Measurements from ENCODE around the gene MSH3. TPM values are rescaled to one million over a fixed set of nuclear protein-coding genes. Genes with fewer than 3 reads are reported as not detected.
"Not testable (repeated sequence)": the region's sequence is repeated elsewhere in the genome, so short reads cannot be mapped to it uniquely, and the experiment has no call there.

MSH3 gene
- polyA plus RNA-seq, 5 donors: 14.4 to 17.5 (median 17.0) TPM

GRCh38 chr5:80654054-80654390 is 430 bp upstream of the MSH3 start:
- no peak for DNase-seq

- no peak for DNase-seq
Measured at GRCh38 chr5:80655231-80655774, 851 bp downstream of the MSH3 start.

- DNase-seq: no peak
Measured at GRCh38 chr5:80656425-80656824, 2.0 kb downstream of the MSH3 start.

- no peak for DNase-seq
Measured at GRCh38 chr5:80659106-80659505, 4.7 kb downstream of the MSH3 start.

GRCh38 chr5:80660661-80661060 is 6.2 kb downstream of the MSH3 start:
- DNase-seq: not testable (repeated sequence)

- DNase-seq: no peak
Measured at GRCh38 chr5:80662108-80662507, 7.7 kb downstream of the MSH3 start.

- no peak for DNase-seq
Measured at GRCh38 chr5:80665057-80665456, 10.6 kb downstream of the MSH3 start.

- no peak for DNase-seq
Measured at GRCh38 chr5:80667384-80667783, 12.9 kb downstream of the MSH3 start.

- no peak for DNase-seq
Measured at GRCh38 chr5:80668016-80668969, 13.8 kb downstream of the MSH3 start.

- peak; percentile 26 to 36 for DNase-seq
Measured at GRCh38 chr5:80672140-80672736, 17.8 kb downstream of the MSH3 start.

- DNase-seq: peak in 1 of 2 donors; percentile 19
Measured at GRCh38 chr5:80676706-80677105, 22.3 kb downstream of the MSH3 start.

- DNase-seq: peak in 1 of 2 donors; percentile 12
Measured at GRCh38 chr5:80686757-80687156, 32.3 kb downstream of the MSH3 start.

- DNase-seq: no peak
Measured at GRCh38 chr5:80688648-80689420, 34.4 kb downstream of the MSH3 start.

- no peak for DNase-seq
Measured at GRCh38 chr5:80689627-80690026, 35.2 kb downstream of the MSH3 start.

- no peak for DNase-seq
Measured at GRCh38 chr5:80695666-80696065, 41.2 kb downstream of the MSH3 start.

- DNase-seq: no peak
Measured at GRCh38 chr5:80696450-80696849, 42.0 kb downstream of the MSH3 start.

- DNase-seq: no peak
Measured at GRCh38 chr5:80697100-80697499, 42.6 kb downstream of the MSH3 start.

- DNase-seq: no peak
Measured at GRCh38 chr5:80698369-80698768, 43.9 kb downstream of the MSH3 start.

GRCh38 chr5:80701597-80701996 is 47.1 kb downstream of the MSH3 start:
- no peak for DNase-seq

- no peak for DNase-seq
Measured at GRCh38 chr5:80703291-80703690, 48.8 kb downstream of the MSH3 start.

GRCh38 chr5:80703747-80704146 is 49.3 kb downstream of the MSH3 start:
- DNase-seq: no peak

GRCh38 chr5:80704221-80704620 is 49.8 kb downstream of the MSH3 start:
- no peak for DNase-seq
